ENCODE data around the gene IL12RB2. TPM values are rescaled to one million over a fixed set of nuclear protein-coding genes. Genes with fewer than 3 reads are reported as not detected.
A peak's percentile ranks its signal among the peaks of the same experiment; 100 is the strongest.

IL12RB2 gene
- total and polyA plus RNA-seq, 4 donors: 0.02 to 2.1 (median 0.44) TPM

DNA sequence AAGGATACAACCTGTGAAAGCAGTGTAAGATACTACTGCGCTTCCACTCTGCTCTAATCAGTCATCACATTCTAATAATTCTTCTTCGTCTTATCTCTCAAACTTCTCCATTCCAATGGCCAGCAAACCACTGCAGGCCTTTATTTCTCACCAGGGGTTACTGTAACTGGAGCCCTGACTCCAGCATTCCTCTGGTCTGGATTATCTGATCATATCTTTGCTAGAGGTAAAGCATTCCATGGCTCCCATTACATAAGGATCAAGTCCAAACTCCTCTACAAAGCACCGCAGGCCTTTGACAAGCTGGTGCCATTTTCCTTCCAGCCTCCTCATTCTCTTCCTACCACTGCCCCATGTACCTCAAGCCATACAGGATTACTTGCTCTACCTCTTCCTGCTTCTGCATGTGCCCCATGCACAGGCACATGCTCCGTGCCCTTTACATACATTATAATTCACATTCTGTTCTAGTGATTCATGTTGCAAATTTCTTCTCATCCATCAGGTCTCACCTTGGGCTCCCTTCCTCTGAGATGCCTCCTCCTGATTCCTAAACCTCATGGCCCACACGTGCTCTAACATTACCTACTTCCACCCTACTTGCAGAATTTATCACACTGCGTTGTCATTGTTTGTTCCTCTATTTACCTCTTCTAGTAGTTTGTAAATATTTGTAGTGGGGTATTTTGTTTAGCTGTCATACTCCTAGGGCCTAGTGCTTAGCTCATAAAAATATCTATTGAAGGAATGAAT is 131.8 kb downstream of the IL12RB2 start:
- TF ChIP-seq, protein P1, sequence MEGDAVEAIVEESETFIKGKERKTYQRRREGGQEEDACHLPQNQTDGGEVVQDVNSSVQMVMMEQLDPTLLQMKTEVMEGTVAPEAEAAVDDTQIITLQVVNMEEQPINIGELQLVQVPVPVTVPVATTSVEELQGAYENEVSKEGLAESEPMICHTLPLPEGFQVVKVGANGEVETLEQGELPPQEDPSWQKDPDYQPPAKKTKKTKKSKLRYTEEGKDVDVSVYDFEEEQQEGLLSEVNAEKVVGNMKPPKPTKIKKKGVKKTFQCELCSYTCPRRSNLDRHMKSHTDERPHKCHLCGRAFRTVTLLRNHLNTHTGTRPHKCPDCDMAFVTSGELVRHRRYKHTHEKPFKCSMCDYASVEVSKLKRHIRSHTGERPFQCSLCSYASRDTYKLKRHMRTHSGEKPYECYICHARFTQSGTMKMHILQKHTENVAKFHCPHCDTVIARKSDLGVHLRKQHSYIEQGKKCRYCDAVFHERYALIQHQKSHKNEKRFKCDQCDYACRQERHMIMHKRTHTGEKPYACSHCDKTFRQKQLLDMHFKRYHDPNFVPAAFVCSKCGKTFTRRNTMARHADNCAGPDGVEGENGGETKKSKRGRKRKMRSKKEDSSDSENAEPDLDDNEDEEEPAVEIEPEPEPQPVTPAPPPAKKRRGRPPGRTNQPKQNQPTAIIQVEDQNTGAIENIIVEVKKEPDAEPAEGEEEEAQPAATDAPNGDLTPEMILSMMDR (IDR thresholded peaks at IDR 0.05; ENCODE audit: control extremely low read depth, extremely low read depth): no peak
- H3K9ac ChIP-seq (ENCODE audit: insufficient read depth in 1 of 2, low read length in 2 of 2): no peak overlapping the region
- no peaks in the 10 kb centered on the region for H3K27me3 ChIP-seq (ENCODE audit: control insufficient read depth in 3 of 3, insufficient read depth in 3 of 3, low read length in 2 of 3)
- no peak overlapping the region for H3K27ac ChIP-seq (ENCODE audit: low read depth in 1 of 2, low read length in 1 of 2)
- H3K4me3 ChIP-seq: no peak overlapping the region
- 88 to 92% methylated on average over 6 of the region's 6 CpGs for WGBS, 2 donors
- H3K36me3 ChIP-seq (ENCODE audit: control insufficient read depth in 4 of 4, insufficient read depth in 4 of 4, low read length in 4 of 4): no peaks in the 10 kb centered on the region
- H3K4me1 ChIP-seq (ENCODE audit: control insufficient read depth in 5 of 5, insufficient read depth in 5 of 5, low read length in 5 of 5): peaks cover 0 to 12% (median 9%) of the 10 kb centered on the region in 5 donors
- ATAC-seq (ENCODE audit: insufficient read depth, low FRiP score): no peak
- DNase-seq: no peak
- no peaks in the 10 kb centered on the region for H3K9me3 ChIP-seq (ENCODE audit: control insufficient read depth in 4 of 4, insufficient read depth in 3 of 4, low read length in 3 of 4)

DNA sequence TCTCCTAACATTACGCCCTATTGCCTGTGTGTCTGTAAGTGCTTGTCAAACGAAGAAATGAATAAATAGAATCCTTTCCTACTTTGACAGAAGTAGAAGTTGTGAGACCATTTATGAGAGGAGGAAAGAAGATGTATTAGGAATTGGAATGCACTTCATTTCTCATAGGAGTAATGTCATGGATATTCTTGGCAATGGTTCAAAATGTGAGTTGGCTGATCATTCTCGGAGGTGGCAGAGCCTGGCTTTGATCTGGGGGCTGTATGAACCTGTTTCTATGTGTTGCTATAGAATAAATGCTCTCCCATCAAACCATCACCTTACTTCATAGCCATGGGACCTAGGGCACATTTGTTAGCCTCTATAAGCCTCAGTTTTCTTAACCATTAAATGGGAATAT is 132.7 kb downstream of the IL12RB2 start:
- no peak overlapping the region for H3K4me3 ChIP-seq
- no peaks in the 10 kb centered on the region for H3K36me3 ChIP-seq (ENCODE audit: control insufficient read depth in 4 of 4, insufficient read depth in 4 of 4, low read length in 4 of 4)
- no peaks in the 10 kb centered on the region for H3K27me3 ChIP-seq (ENCODE audit: control insufficient read depth in 3 of 3, insufficient read depth in 3 of 3, low read length in 2 of 3)
- ATAC-seq (ENCODE audit: insufficient read depth, low FRiP score) (no peak), DNase-seq (no peak)
- H3K9ac ChIP-seq (ENCODE audit: insufficient read depth in 1 of 2, low read length in 2 of 2): no peak overlapping the region
- TF ChIP-seq, protein P1 (IDR thresholded peaks at IDR 0.05; ENCODE audit: control extremely low read depth, extremely low read depth): no peak
- H3K27ac ChIP-seq (ENCODE audit: low read depth in 1 of 2, low read length in 1 of 2): peak overlapping the region in 1 of 2 donors; percentile 2
- H3K9me3 ChIP-seq (ENCODE audit: control insufficient read depth in 4 of 4, insufficient read depth in 3 of 4, low read length in 3 of 4): no peaks in the 10 kb centered on the region
- 72 to 88% methylated on average over 3 of the region's 3 CpGs for WGBS, 2 donors
- H3K4me1 ChIP-seq (ENCODE audit: control insufficient read depth in 5 of 5, insufficient read depth in 5 of 5, low read length in 5 of 5): peaks cover 0 to 12% (median 9%) of the 10 kb centered on the region in 5 donors

DNA sequence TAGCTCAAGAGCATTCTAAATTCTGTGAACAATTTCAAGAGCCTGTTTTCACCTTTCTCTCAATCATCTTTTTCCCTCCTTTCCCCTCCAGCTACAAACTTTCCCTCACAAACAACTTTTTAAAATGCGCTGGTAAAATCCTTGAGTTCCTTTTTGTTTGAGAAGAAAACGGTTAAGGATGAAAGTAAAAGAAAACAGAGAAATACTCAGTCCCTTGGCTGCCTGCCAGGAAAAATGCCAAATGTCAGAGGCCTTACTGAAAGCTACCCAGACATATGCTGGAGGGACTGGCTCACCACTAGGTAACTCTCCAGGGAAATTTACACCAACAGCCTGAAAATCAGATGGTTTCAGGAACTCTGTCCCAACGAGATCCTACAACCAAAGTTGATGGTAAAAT is 133.5 kb downstream of the IL12RB2 start:
- Histone ChIP-seq H3K27ac (ENCODE audit: low read depth in 1 of 2, low read length in 1 of 2) (no peak overlapping the region), H3K36me3 (ENCODE audit: control insufficient read depth in 4 of 4, insufficient read depth in 4 of 4, low read length in 4 of 4) (no peaks in the 10 kb centered on the region), H3K27me3 (ENCODE audit: control insufficient read depth in 3 of 3, insufficient read depth in 3 of 3, low read length in 2 of 3) (no peaks in the 10 kb centered on the region), H3K4me1 (ENCODE audit: control insufficient read depth in 5 of 5, insufficient read depth in 5 of 5, low read length in 5 of 5) (peaks cover 0 to 12% (median 9%) of the 10 kb centered on the region in 5 donors), H3K9ac (ENCODE audit: insufficient read depth in 1 of 2, low read length in 2 of 2) (peak overlapping the region in 1 of 2 donors; percentile 1), H3K9me3 (ENCODE audit: control insufficient read depth in 4 of 4, insufficient read depth in 3 of 4, low read length in 3 of 4) (no peaks in the 10 kb centered on the region), H3K4me3 (no peak overlapping the region)
- TF ChIP-seq, protein P1 (IDR thresholded peaks at IDR 0.05; ENCODE audit: control extremely low read depth, extremely low read depth): no peak
- DNase-seq: peak; percentile 70 to 80 (median 73)
- no peak for ATAC-seq (ENCODE audit: insufficient read depth, low FRiP score)
- WGBS, 2 donors: 11 to 26% methylated on average over 3 of the region's 3 CpGs
